Mesenchymal stem cell (in vitro differentiated cells and primary cell): ENCODE data around the gene OR10J5.
"Not testable (repeated sequence)": the region's sequence is repeated elsewhere in the genome, so short reads cannot be mapped to it uniquely, and the experiment has no call there.

Source experiments
- DNase-seq: peaks from one replicate; pipeline ENCODE4 v3.0.0-alpha.2; 2013
- H2AFZ ChIP-seq: one replicate; pipeline ENCODE4 v1.6.1; 2013; ENCODE audit warnings: low read depth, mild to moderate bottlenecking, control low read depth, inconsistent platforms, low read length, moderate library complexity
- H2AK5ac ChIP-seq: 2 replicates; pipeline ENCODE4 v1.6.1; 2013; ENCODE audit warnings: low read length, moderate library complexity, mild to moderate bottlenecking, inconsistent platforms; ENCODE audit not compliant: severe bottlenecking
- H2BK120ac ChIP-seq: one replicate; pipeline ENCODE4 v1.6.1; 2013; ENCODE audit warnings: low read depth, mild to moderate bottlenecking, inconsistent platforms, low read length, moderate library complexity
- H2BK12ac ChIP-seq, 2 experiments: one replicate each; pipeline ENCODE4 v1.6.1; 2013; ENCODE audit warnings: inconsistent platforms in 2 of 2, low read length in 2 of 2, mild to moderate bottlenecking in 2 of 2, moderate library complexity in 2 of 2, control low read depth in 1 of 2
- H2BK15ac ChIP-seq: one replicate; pipeline ENCODE4 v1.6.1; 2013; ENCODE audit warnings: mild to moderate bottlenecking, low read depth, inconsistent platforms; ENCODE audit not compliant: poor library complexity, severe bottlenecking
- H2BK5ac ChIP-seq: 2 replicates; pipeline ENCODE4 v1.6.1; 2013; ENCODE audit warnings: low read depth, mild to moderate bottlenecking, low read length, control low read depth, inconsistent platforms; ENCODE audit not compliant: poor library complexity, severe bottlenecking
- H3K14ac ChIP-seq, 2 experiments: one replicate each; pipeline ENCODE4 v1.6.1; 2013; ENCODE audit warnings: inconsistent platforms in 2 of 2, low read length in 2 of 2, control low read depth in 1 of 2, mild to moderate bottlenecking in 1 of 2, moderate library complexity in 1 of 2
- H3K18ac ChIP-seq, 2 experiments: one replicate each; pipeline ENCODE4 v1.6.1; 2013; ENCODE audit warnings: inconsistent platforms in 2 of 2, low read length in 2 of 2, control low read depth in 1 of 2, low read depth in 1 of 2, mild to moderate bottlenecking in 1 of 2
- H3K23ac ChIP-seq, 2 experiments: one replicate each; pipeline ENCODE4 v1.6.1; 2013; ENCODE audit warnings: inconsistent platforms in 2 of 2, low read length in 2 of 2, mild to moderate bottlenecking in 2 of 2, moderate library complexity in 2 of 2, control low read depth in 1 of 2
- H3K27ac ChIP-seq: 2 replicates; pipeline ENCODE4 v1.5.1; 2013; ENCODE audit warnings: mild to moderate bottlenecking, moderate library complexity, low read length, control low read depth, inconsistent platforms; ENCODE audit not compliant: poor library complexity, severe bottlenecking
- H3K27me3 ChIP-seq, 2 experiments: 2 replicates each; pipeline versions ENCODE4 v1.6.1 to v1.7.0; 2013; ENCODE audit warnings: low read length in 2 of 2, mild to moderate bottlenecking in 2 of 2, moderate library complexity in 2 of 2, control low read depth in 1 of 2, inconsistent platforms in 1 of 2; ENCODE audit not compliant: control insufficient read depth in 1 of 2, insufficient read depth in 1 of 2
- H3K36me3 ChIP-seq, 2 experiments: 2 replicates each; pipeline versions ENCODE4 v1.6.1 to v1.7.0; 2013; ENCODE audit warnings: low read length in 2 of 2, control low read depth in 1 of 2, inconsistent platforms in 1 of 2, low read depth in 1 of 2, mild to moderate bottlenecking in 1 of 2; ENCODE audit not compliant: insufficient read depth in 2 of 2, control insufficient read depth in 1 of 2
- H3K4ac ChIP-seq, 2 experiments: one replicate each; pipeline ENCODE4 v1.6.1; 2013; ENCODE audit warnings: inconsistent platforms in 2 of 2, low read length in 2 of 2, mild to moderate bottlenecking in 2 of 2, moderate library complexity in 2 of 2, control low read depth in 1 of 2, low read depth in 1 of 2
- H3K4me1 ChIP-seq: 2 replicates; pipeline ENCODE4 v1.6.1; 2013; ENCODE audit warnings: low read depth, low read length, control low read depth; ENCODE audit not compliant: control insufficient read depth, insufficient read depth
- H3K4me2 ChIP-seq: 2 replicates; pipeline ENCODE4 v1.6.1; 2013; ENCODE audit warnings: low read length, mild to moderate bottlenecking, inconsistent platforms; ENCODE audit not compliant: poor library complexity, severe bottlenecking
- H3K4me3 ChIP-seq, 2 experiments: 2 replicates each; pipeline versions ENCODE4 v1.5.1 to v1.7.0; 2013; ENCODE audit warnings: low read length in 2 of 2, mild to moderate bottlenecking in 2 of 2, control low read depth in 1 of 2, low read depth in 1 of 2; ENCODE audit not compliant: insufficient read depth in 1 of 2
- H3K79me1 ChIP-seq: replicated peaks from 2 replicates; pipeline ENCODE4 v1.6.1; 2013; ENCODE audit warnings: mild to moderate bottlenecking, control low read depth, low read length, inconsistent platforms; ENCODE audit not compliant: poor library complexity, severe bottlenecking
- H3K9ac ChIP-seq: 2 replicates; pipeline ENCODE4 v1.7.0; 2013; ENCODE audit warnings: mild to moderate bottlenecking, low read length, moderate library complexity
- H3K9me3 ChIP-seq: 2 replicates; pipeline ENCODE4 v1.7.0; 2013; ENCODE audit warnings: mild to moderate bottlenecking, low read length; ENCODE audit not compliant: control insufficient read depth
- H4K8ac ChIP-seq: one replicate; pipeline ENCODE4 v1.6.1; 2013; ENCODE audit warnings: inconsistent platforms, mild to moderate bottlenecking, low read length, moderate library complexity
- H4K91ac ChIP-seq: one replicate; pipeline ENCODE4 v1.6.1; 2013; ENCODE audit warnings: mild to moderate bottlenecking, low read length, inconsistent platforms
- WGBS: methylation state at CpG from one replicate; pipeline ENCODE4 v1.1.7; 2013; ENCODE audit warnings: mixed read lengths; 5-methylcytosine and 5-hydroxymethylcytosine counted together

OR10J5 gene

DNA sequence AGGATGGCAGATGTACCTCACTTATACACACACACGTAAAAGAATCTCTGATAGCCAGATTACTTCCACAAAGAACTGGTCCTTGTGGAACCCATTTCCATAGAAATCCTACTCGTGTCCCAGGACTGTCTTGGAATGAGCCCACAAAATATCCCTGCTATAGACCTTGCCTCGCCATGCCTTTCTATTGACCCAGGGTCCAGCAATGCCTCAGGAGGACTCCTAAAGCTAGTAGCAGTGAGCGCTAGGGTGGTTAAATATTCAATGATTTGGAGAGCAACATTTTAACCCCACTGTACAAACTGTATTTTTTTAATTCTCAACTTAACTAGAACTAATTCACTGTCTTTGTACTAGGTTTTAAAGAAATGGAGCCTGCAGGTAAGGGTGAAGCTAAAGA, 26.9 kb downstream of the OR10J5 start:
- no peak overlapping the region for H3K4me2 ChIP-seq
- no peak for DNase-seq
- H3K4ac ChIP-seq = no peak overlapping the region
- no peak overlapping the region for H2BK5ac ChIP-seq
- no peak overlapping the region for H3K23ac ChIP-seq
- no peaks in the 10 kb centered on the region for H3K4me1 ChIP-seq
- H3K14ac ChIP-seq = no peak overlapping the region
- no peak overlapping the region for H3K27ac ChIP-seq
- no peak overlapping the region for H3K4me3 ChIP-seq
- H4K8ac ChIP-seq = no peak overlapping the region
- no peak overlapping the region for H4K91ac ChIP-seq
- H3K9ac ChIP-seq = no peak overlapping the region
- 11% methylated on average over 2 of the region's 4 CpGs for WGBS
- no peaks in the 10 kb centered on the region for H3K36me3 ChIP-seq
- H2BK15ac ChIP-seq = no peak overlapping the region
- no peak overlapping the region for H2BK120ac ChIP-seq
- H3K79me1 ChIP-seq = no peaks in the 10 kb centered on the region
- H2BK12ac ChIP-seq = no peak overlapping the region
- peaks cover 11% of the 10 kb centered on the region for H3K9me3 ChIP-seq
- no peak overlapping the region for H2AFZ ChIP-seq
- H2AK5ac ChIP-seq = no peak overlapping the region
- no peak overlapping the region for H3K18ac ChIP-seq
- H3K27me3 ChIP-seq = no peaks in the 10 kb centered on the region

DNA sequence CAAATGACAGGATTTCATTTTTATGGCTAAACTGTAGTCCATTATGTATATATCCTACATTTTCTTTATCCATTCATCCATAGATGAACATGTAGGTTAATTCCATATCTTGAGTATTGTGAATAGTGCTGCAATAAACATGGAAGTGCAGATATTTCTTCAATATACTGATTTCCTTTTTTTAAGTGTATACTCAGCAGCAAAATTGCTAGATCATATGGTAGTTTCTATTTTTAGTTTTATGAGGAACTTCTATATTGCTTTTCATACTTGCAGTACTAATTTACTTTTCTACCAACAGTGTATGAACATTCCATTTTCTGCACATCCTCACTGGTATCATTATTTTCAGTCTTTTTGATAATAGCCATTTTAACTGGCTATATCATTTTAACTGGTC, 30.1 kb downstream of the OR10J5 start:
- no peak overlapping the region for H3K4me2 ChIP-seq
- H3K14ac ChIP-seq = no peak overlapping the region
- no peak overlapping the region for H2BK15ac ChIP-seq
- H3K4ac ChIP-seq = no peak overlapping the region
- H3K4me3 ChIP-seq = no peak overlapping the region
- H2BK12ac ChIP-seq = no peak overlapping the region
- H3K23ac ChIP-seq = no peak overlapping the region
- no peak overlapping the region for H2AK5ac ChIP-seq
- no peak overlapping the region for H3K18ac ChIP-seq
- H4K8ac ChIP-seq = no peak overlapping the region
- no peaks in the 10 kb centered on the region for H3K27me3 ChIP-seq
- no peaks in the 10 kb centered on the region for H3K4me1 ChIP-seq
- no peak overlapping the region for H4K91ac ChIP-seq
- H2BK120ac ChIP-seq = no peak overlapping the region
- no peaks in the 10 kb centered on the region for H3K36me3 ChIP-seq
- H3K9ac ChIP-seq = no peak overlapping the region
- H2AFZ ChIP-seq = no peak overlapping the region
- no peak for DNase-seq
- no peaks in the 10 kb centered on the region for H3K79me1 ChIP-seq
- no peak overlapping the region for H2BK5ac ChIP-seq
- no peak overlapping the region for H3K27ac ChIP-seq
- peaks cover 31% of the 10 kb centered on the region for H3K9me3 ChIP-seq

DNA sequence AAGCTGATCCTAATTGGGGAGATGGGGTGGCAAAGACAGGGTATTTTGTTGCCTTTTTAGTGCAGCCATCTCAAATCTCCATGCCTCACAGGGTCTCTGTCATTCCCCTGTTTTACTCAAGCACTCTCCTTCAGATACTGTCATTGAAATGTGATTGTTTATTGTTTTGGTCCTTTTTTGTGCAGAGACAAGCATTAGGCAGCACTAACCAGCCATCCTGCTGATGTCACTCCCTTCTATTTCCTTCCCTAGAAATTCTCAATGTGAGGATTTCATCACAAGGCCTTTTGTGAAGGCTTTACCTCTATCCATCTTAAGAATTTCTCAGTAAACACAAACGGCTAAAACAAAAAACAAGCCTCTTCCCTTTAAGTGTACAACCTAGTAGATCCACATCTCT, 34.7 kb downstream of the OR10J5 start:
- no peak overlapping the region for H3K9ac ChIP-seq
- H3K36me3 ChIP-seq = no peaks in the 10 kb centered on the region
- H4K91ac ChIP-seq = no peak overlapping the region
- peaks cover 44% of the 10 kb centered on the region for H3K9me3 ChIP-seq
- no peak overlapping the region for H3K18ac ChIP-seq
- H2BK5ac ChIP-seq = no peak overlapping the region
- no peak overlapping the region for H3K4me2 ChIP-seq
- H3K14ac ChIP-seq = no peak overlapping the region
- H4K8ac ChIP-seq = no peak overlapping the region
- no peaks in the 10 kb centered on the region for H3K27me3 ChIP-seq
- DNase-seq = no peak
- no peak overlapping the region for H3K27ac ChIP-seq
- H3K4me1 ChIP-seq = no peaks in the 10 kb centered on the region
- no peaks in the 10 kb centered on the region for H3K79me1 ChIP-seq
- no peak overlapping the region for H2BK120ac ChIP-seq
- no peak overlapping the region for H3K23ac ChIP-seq
- no peak overlapping the region for H2AFZ ChIP-seq
- H3K4me3 ChIP-seq = no peak overlapping the region
- H2BK15ac ChIP-seq = no peak overlapping the region
- H2BK12ac ChIP-seq = no peak overlapping the region
- 40% methylated on average over 1 of the region's 1 CpG for WGBS
- H3K4ac ChIP-seq = no peak overlapping the region
- H2AK5ac ChIP-seq = no peak overlapping the region

DNA sequence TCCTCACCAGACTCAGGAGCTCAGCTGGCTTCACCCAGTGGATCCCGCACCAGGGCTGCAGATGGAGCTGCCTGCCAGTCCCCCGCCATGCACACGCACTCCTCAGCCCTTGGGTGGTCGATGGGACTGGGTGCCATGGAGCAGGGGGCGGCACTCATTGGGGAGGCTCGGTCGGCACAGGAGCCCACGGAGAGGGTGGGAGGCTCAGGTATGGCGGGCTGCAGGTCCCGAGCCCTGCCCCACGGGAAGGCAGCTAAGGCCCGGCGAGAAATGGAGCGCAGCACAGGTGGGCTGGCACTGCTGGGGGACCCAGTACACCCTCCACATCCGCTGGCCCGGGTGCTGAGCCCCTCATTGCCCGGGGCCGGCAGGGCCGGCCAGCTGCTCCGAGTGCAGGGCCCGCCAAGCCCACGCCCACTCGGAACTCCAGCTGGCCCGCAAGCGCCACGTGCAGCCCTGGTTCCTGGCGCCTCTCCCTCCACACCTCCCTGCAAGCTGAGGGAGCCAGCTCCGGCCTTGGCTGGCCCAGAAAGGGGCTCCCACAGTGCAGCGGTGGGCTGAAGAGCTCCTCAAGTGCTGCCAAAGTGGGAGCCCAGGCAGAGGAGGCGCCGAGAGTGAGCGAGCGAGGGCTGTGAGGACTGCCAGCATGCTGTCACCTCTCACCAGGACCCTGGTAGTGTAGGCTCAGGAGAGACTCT, 41.1 kb downstream of the OR10J5 start:
- H3K4me2 ChIP-seq, H3K9ac ChIP-seq, H4K91ac ChIP-seq, H3K4me1 ChIP-seq, H3K27me3 ChIP-seq, H2BK12ac ChIP-seq, H2BK15ac ChIP-seq, H3K27ac ChIP-seq, H4K8ac ChIP-seq, H3K18ac ChIP-seq, H2AFZ ChIP-seq, H2BK5ac ChIP-seq, H3K4me3 ChIP-seq, H3K79me1 ChIP-seq, H3K23ac ChIP-seq, H3K36me3 ChIP-seq, H3K14ac ChIP-seq, H2AK5ac ChIP-seq, H3K4ac ChIP-seq, DNase-seq, H2BK120ac ChIP-seq: not testable (repeated sequence)
- 84% methylated on average over 32 of the region's 33 CpGs for WGBS
- H3K9me3 ChIP-seq = peaks cover 17% of the 10 kb centered on the region
